WERI-Rb-1 (cell line): ENCODE results near the gene NGF.
A peak's percentile ranks its signal among the peaks of the same experiment; 100 is the strongest.

Experiments
- DNase-seq: peaks from one replicate; pipeline ENCODE4 v3.0.0-alpha.2; 2020
- H3K27ac ChIP-seq: fragments of 250-450 bp; sonication (Bioruptor Pico); 2 replicates; pipeline ENCODE4 v1.5.1; 2020; ENCODE audit warnings: mild to moderate bottlenecking, moderate library complexity
- H3K27me3 ChIP-seq: fragments of 250-450 bp; sonication (Bioruptor Pico); 2 replicates; pipeline ENCODE4 v1.5.1; 2021; ENCODE audit warnings: mild to moderate bottlenecking, low read depth, moderate library complexity; ENCODE audit not compliant: insufficient read depth, severe bottlenecking
- H3K36me3 ChIP-seq: fragments of 250-450 bp; sonication (Bioruptor Pico); 2 replicates; pipeline ENCODE4 v1.5.1; 2020; ENCODE audit warnings: mild to moderate bottlenecking, moderate library complexity
- H3K4me3 ChIP-seq: 2 replicates; pipeline ENCODE4 v1.5.1; 2011; ENCODE audit warnings: low read depth, mild to moderate bottlenecking, control low read depth, low read length
- H3K9me3 ChIP-seq: fragments of 250-450 bp; sonication (Bioruptor Pico); 2 replicates; pipeline ENCODE4 v1.5.1; 2021; ENCODE audit warnings: mild to moderate bottlenecking, moderate library complexity; ENCODE audit not compliant: severe bottlenecking
- CTCF ChIP-seq: IDR thresholded peaks from 2 replicates; pipeline ENCODE4 v1.5.1; 2011; ENCODE audit warnings: low read depth, mild to moderate bottlenecking, control low read depth, inconsistent platforms, low read length

The NGF gene

GRCh38 chr1:115238336-115239147, 99.5 kb downstream of the NGF start:
- TF ChIP-seq CTCF, result no peak
- peak; percentile 38 for DNase-seq
- no peaks in the 10 kb centered on the region for H3K9me3 ChIP-seq
- no peaks in the 10 kb centered on the region for H3K27me3 ChIP-seq
- H3K36me3 ChIP-seq, result no peaks in the 10 kb centered on the region
- H3K27ac ChIP-seq, result no peak overlapping the region
- no peak overlapping the region for H3K4me3 ChIP-seq

- no peak overlapping the region for H3K27ac ChIP-seq
Measured at GRCh38 chr1:115237507-115237906, 100.5 kb downstream of the NGF start.

GRCh38 chr1:115237023-115237422, 101.0 kb downstream of the NGF start:
- no peak for DNase-seq
- TF ChIP-seq CTCF, result no peak
- Histone ChIP-seq H3K9me3 (no peaks in the 10 kb centered on the region), H3K27ac (no peak overlapping the region), H3K27me3 (no peaks in the 10 kb centered on the region), H3K4me3 (no peak overlapping the region), H3K36me3 (no peaks in the 10 kb centered on the region)

More at GRCh38 chr1:115237507-115237906, 100.5 kb downstream of the NGF start:
- Histone ChIP-seq H3K36me3 (no peaks in the 10 kb centered on the region), H3K4me3 (no peak overlapping the region), H3K27me3 (no peaks in the 10 kb centered on the region), H3K9me3 (no peaks in the 10 kb centered on the region)
- TF ChIP-seq CTCF, result no peak
- no peak for DNase-seq
